DOHH2 (cell line): Measurements from ENCODE around the gene METAP1D.

Experiments used
- H3F3A ChIP-seq: fragments of 200-600 bp; sonication (generic), shearing (Covaris generic); 2 replicates; pipeline ENCODE4 v1.6.0; 2016; ENCODE audit warnings: antibody characterized with exemption, mild to moderate bottlenecking; ENCODE audit not compliant: control insufficient read depth, insufficient read depth
- H3K27ac ChIP-seq: fragments of 200-600 bp; sonication (generic); 2 replicates; pipeline ENCODE4 v1.5.1; 2014; ENCODE audit warnings: low read depth, mild to moderate bottlenecking, low read length, moderate library complexity
- H3K27me3 ChIP-seq: fragments of 200-600 bp; sonication (generic); 2 replicates; pipeline ENCODE4 v1.6.1; 2014; ENCODE audit warnings: mild to moderate bottlenecking, low read length, mixed read lengths; ENCODE audit not compliant: control insufficient read depth
- H3K36me3 ChIP-seq: fragments of 200-600 bp; sonication (generic); 2 replicates; pipeline ENCODE4 v1.6.1; 2014; ENCODE audit warnings: mild to moderate bottlenecking, low read length, moderate library complexity, mixed read lengths; ENCODE audit not compliant: control insufficient read depth
- H3K4me1 ChIP-seq: fragments of 200-600 bp; sonication (generic); 2 replicates; pipeline ENCODE4 v1.6.1; 2014; ENCODE audit warnings: mild to moderate bottlenecking, low read length, mixed read lengths; ENCODE audit not compliant: control insufficient read depth
- H3K4me2 ChIP-seq: fragments of 200-600 bp; sonication (generic); 2 replicates; pipeline ENCODE4 v1.6.0; 2014; ENCODE audit warnings: mild to moderate bottlenecking, low read length, moderate library complexity
- H3K4me3 ChIP-seq: fragments of 200-600 bp; sonication (generic); 2 replicates; pipeline ENCODE4 v1.5.1; 2014; ENCODE audit warnings: mild to moderate bottlenecking, low read length, mixed read lengths
- H3K79me2 ChIP-seq: fragments of 200-600 bp; sonication (generic); 2 replicates; pipeline ENCODE4 v1.6.1; 2014; ENCODE audit warnings: mild to moderate bottlenecking, low read length, mixed read lengths; ENCODE audit not compliant: control insufficient read depth
- H3K9me2 ChIP-seq: fragments of 200-600 bp; sonication (generic); replicated peaks from 2 replicates; pipeline ENCODE4 v1.6.1; 2014; ENCODE audit warnings: mild to moderate bottlenecking, low read length, mixed read lengths; ENCODE audit not compliant: control insufficient read depth
- H3K9me3 ChIP-seq: fragments of 200-600 bp; sonication (generic); 2 replicates; pipeline ENCODE4 v1.6.1; 2014; ENCODE audit warnings: antibody characterized with exemption, low read length, mixed read lengths; ENCODE audit not compliant: control insufficient read depth, insufficient read depth
- H4K20me1 ChIP-seq: fragments of 200-600 bp; sonication (generic); 2 replicates; pipeline ENCODE4 v1.6.0; 2014; ENCODE audit warnings: low read depth, mild to moderate bottlenecking, antibody characterized with exemption, low read length, moderate library complexity; ENCODE audit not compliant: control insufficient read depth, insufficient read depth
- CTCF ChIP-seq: fragments of 200-600 bp; sonication (generic); IDR thresholded peaks from one replicate; pipeline ENCODE4 v1.5.1; 2014; ENCODE audit warnings: antibody characterized with exemption, mild to moderate bottlenecking, low read depth, low read length; ENCODE audit not compliant: poor library complexity, severe bottlenecking
- EZH2phosphoT487 ChIP-seq: fragments of 200-600 bp; sonication (generic); IDR thresholded peaks from 2 replicates; pipeline ENCODE4 v1.6.1; 2017; ENCODE audit warnings: borderline replicate concordance, mild to moderate bottlenecking, antibody characterized with exemption, low read length, moderate library complexity, mixed read lengths

The METAP1D gene

GRCh38 chr2:172049567-172050120 lies 49.9 kb downstream of the METAP1D start:
- Histone ChIP-seq H3K27me3 (no peaks in the 10 kb centered on the region), H3K79me2 (no peaks in the 10 kb centered on the region), H3K36me3 (no peaks in the 10 kb centered on the region), H3K4me1 (peaks cover 5% of the 10 kb centered on the region), H3K9me2 (no peaks in the 10 kb centered on the region), H3K4me3 (no peak overlapping the region), H3K9me3 (no peaks in the 10 kb centered on the region), H4K20me1 (no peaks in the 10 kb centered on the region), H3K4me2 (no peak overlapping the region), H3F3A (peaks cover 2% of the 10 kb centered on the region; the same call in 1 of the 2 replicates), H3K27ac (no peak overlapping the region)
- TF ChIP-seq CTCF (no peak), EZH2phosphoT487 (no peak)

- no peaks in the 10 kb centered on the region for H3K9me2 ChIP-seq
- no peaks in the 10 kb centered on the region for H3K27me3 ChIP-seq
- H3K4me2 ChIP-seq = no peak overlapping the region
- no peaks in the 10 kb centered on the region for H3K9me3 ChIP-seq
- no peaks in the 10 kb centered on the region for H3K36me3 ChIP-seq
- no peaks in the 10 kb centered on the region for H3K79me2 ChIP-seq
- H4K20me1 ChIP-seq = no peaks in the 10 kb centered on the region
- peaks cover 2% of the 10 kb centered on the region; the same call in 1 of the 2 replicates for H3F3A ChIP-seq
- H3K4me1 ChIP-seq = peaks cover 5% of the 10 kb centered on the region
- no peak overlapping the region for H3K4me3 ChIP-seq
- TF ChIP-seq EZH2phosphoT487 = no peak
- TF ChIP-seq CTCF = no peak
- no peak overlapping the region for H3K27ac ChIP-seq
Observed at GRCh38 chr2:172050479-172051125, 50.8 kb downstream of the METAP1D start.

GRCh38 chr2:172052000-172052983 lies 52.5 kb downstream of the METAP1D start:
- Histone ChIP-seq H3K4me1 (no peaks in the 10 kb centered on the region), H3K9me2 (no peaks in the 10 kb centered on the region), H3K36me3 (no peaks in the 10 kb centered on the region), H3K9me3 (no peaks in the 10 kb centered on the region), H3K4me3 (no peak overlapping the region), H3K27me3 (no peaks in the 10 kb centered on the region), H3K79me2 (no peaks in the 10 kb centered on the region), H4K20me1 (no peaks in the 10 kb centered on the region), H3K4me2 (no peak overlapping the region), H3F3A (no peaks in the 10 kb centered on the region), H3K27ac (no peak overlapping the region)
- TF ChIP-seq EZH2phosphoT487 = no peak
- TF ChIP-seq CTCF = no peak
